ENCODE data around the gene MPI.
"Not testable (repeated sequence)": the region's sequence is repeated elsewhere in the genome, so short reads cannot be mapped to it uniquely, and the experiment has no call there.

Gene MPI

GRCh38 chr15:74863239-74864056, 26.4 kb upstream of the MPI start:
- DNase-seq (ENCODE audit: low read depth in 3 of 3): no peak

- no peak for DNase-seq (ENCODE audit: low read depth in 3 of 3)
These were observed 25.5 kb upstream of the MPI start for GRCh38 chr15:74864296-74864695.

DNA sequence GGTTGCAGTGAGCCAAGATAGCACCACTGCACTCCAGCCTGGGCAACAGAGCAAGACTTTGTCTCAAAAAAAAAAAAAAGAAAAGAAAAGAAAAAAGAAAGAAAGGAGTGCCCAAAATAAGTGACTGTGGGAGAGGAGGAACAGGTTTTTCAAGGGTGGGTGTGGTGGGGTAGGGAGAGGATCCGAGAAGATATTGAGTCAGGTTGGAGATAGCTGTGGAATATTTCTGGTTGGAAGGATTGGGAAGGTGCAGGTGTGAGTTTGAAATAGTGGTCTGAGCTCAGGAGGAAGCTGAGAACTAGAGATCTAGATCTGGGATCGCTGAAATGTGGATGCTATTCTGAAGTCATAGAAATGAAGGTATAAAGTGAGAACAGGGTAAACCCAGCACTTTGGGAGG, 24.5 kb upstream of the MPI start:
- no peak for DNase-seq (ENCODE audit: low read depth in 3 of 3)

GRCh38 chr15:74866090-74866489, 23.8 kb upstream of the MPI start:
- DNase-seq (ENCODE audit: low read depth in 3 of 3): no peak

DNA sequence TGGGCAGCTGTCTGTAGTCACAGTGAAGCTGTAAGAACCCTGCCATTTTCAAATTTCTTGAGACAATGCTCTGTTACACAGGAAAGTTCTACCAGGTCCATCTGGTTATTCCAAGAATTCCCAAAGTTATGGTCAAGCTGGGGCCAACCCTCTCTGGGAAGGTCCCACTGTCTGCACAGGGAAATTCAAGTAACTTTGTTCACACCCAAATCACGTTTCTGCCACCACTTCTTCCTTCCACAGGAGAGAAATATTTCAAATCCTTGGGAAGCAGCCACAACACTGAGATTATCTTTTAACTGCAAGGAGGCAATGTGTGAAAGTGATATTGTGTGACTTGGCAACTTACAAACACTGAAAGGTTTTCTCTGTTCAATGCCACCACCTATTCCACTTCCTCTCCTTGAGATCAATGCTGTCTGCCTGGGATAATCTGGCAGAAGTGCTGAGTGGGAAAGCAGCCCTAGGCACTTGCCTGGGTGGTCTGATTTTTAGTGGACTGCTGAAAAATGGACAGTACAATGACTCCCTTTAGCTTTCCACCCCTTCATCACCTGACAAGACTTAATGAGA, 22.3 kb upstream of the MPI start:
- DNase-seq (ENCODE audit: low read depth in 3 of 3): no peak

DNA sequence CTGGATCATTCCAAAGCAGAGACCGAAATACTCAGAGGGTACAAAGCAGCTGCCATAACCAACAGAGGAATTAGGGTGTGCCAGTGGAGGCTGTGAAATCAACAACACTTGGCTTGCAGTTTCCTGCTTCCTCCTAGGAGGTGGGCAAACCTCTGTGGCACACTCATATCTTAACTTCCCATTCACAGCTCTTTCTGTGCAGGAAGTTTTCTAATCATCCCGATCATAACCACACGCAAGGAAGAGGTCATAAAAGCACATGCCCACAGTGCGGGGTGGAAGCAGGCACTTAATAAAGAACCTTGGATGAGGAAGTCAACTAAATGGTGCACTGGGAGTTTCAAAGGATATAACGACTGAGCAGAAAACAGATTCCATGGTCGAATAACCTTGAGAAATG, 21.8 kb upstream of the MPI start:
- no peak for DNase-seq (ENCODE audit: low read depth in 3 of 3)

DNA sequence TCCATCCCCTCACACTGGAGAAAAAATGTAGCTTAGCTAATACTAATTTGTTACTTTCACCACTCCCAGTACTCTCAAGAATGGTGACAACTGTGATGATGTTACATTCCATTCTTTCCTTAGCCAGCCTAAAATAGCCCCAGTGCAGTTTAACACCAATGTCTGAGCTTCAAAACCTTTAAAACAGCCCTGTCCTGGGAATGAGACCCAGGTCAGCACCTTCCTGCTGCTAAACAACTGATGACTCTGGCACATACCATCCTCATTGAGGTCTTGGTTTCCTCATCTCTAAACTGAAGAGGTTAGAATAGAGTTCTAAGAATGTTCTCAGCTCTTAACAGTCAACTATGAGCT, 20.5 kb upstream of the MPI start:
- no peak for DNase-seq (ENCODE audit: low read depth in 3 of 3)

- DNase-seq (ENCODE audit: low read depth in 3 of 3): no peak
These were observed 20.0 kb upstream of the MPI start for GRCh38 chr15:74869726-74870407.

- no peak for DNase-seq (ENCODE audit: low read depth in 3 of 3)
These were observed 19.2 kb upstream of the MPI start for GRCh38 chr15:74870436-74871215.

GRCh38 chr15:74872702-74873035, 17.2 kb upstream of the MPI start:
- no peak for DNase-seq (ENCODE audit: low read depth in 3 of 3)

GRCh38 chr15:74873036-74873755, 16.6 kb upstream of the MPI start, which contains the start of gene SCAMP2:
Gene SCAMP2 (minus strand): TSS chr15:74873365. CDS start chr15:74873255, 110 bp downstream.
- DNase-seq (ENCODE audit: low read depth in 3 of 3): peak; percentile 73 to 82 (median 82)

DNA sequence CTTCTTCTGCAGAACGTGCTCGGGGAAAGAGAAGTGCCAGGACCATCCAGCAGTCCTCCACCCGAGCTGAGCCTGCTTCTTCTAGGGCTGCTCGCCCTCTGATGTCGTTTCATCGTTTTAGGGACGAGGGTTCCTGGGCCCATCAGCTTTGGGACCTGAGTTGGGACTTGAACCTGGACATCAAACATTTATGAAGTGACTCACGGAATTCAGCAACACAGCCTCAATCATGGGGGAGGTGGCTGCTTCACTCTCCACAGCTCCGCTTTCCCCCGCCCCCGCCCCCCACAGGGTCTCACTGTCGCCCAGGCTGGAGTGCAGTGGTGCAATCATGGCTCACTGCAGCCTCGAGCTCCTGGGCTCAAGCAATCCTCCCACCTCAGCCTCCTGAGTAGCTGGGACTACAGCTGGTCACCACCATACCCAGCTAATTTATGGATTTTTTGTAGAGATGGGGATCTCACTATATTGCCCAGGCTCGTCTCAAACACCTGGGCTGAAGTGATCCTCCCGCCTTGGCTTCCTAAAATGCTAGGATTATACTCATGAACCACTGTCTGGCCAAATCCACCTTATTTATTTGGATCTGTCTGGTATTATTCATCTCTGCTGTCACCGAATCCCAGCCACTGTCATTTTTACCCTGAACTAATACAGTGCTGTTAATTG, 16.0 kb upstream of the MPI start:
- DNase-seq (ENCODE audit: low read depth in 3 of 3): no peak

GRCh38 chr15:74878273-74878672, 11.6 kb upstream of the MPI start:
- DNase-seq (ENCODE audit: low read depth in 3 of 3): no peak

DNA sequence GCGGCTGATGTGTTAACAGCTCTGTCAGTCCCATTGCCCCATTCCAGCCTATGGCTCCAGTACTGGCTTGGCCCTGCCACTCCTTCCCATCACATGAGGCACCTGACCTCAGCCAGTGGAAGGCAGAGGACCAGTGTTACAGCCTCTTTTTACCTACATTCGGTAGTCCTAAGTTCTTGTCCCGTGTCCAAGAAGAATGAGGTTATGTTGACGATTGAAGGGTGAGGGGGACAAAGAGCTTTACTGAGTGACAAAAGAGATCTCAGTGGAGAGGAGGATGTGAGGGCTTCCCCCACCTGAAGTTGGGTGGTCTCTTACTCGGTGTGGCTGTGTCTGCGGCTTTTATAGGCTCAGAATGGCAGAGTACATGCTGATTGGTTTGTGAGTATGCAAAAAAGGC, 7.3 kb upstream of the MPI start:
- no peak for DNase-seq (ENCODE audit: low read depth in 3 of 3)

- no peak for DNase-seq (ENCODE audit: low read depth in 3 of 3)
These were observed 5.2 kb upstream of the MPI start for GRCh38 chr15:74884428-74885223.

DNA sequence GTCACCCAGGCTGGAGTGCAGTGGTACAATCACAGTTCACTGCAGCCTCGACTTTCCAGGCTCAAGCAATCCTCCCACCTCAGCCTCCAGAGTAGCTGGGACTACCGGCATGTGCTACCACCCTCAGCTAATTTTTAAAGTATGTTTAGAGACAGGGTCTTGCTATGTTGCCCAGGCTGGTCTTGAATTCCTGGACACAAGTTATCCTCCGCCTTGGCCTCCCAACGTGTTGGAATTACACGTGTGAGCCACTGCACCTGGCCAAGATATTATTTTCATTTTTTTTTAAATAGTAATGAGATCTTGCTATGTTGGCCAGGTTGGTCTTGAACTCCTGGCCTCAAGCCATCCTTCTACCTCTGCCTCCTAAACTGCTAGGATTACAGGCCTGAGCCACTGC, 4.4 kb upstream of the MPI start:
- no peak for DNase-seq (ENCODE audit: low read depth in 3 of 3)

DNA sequence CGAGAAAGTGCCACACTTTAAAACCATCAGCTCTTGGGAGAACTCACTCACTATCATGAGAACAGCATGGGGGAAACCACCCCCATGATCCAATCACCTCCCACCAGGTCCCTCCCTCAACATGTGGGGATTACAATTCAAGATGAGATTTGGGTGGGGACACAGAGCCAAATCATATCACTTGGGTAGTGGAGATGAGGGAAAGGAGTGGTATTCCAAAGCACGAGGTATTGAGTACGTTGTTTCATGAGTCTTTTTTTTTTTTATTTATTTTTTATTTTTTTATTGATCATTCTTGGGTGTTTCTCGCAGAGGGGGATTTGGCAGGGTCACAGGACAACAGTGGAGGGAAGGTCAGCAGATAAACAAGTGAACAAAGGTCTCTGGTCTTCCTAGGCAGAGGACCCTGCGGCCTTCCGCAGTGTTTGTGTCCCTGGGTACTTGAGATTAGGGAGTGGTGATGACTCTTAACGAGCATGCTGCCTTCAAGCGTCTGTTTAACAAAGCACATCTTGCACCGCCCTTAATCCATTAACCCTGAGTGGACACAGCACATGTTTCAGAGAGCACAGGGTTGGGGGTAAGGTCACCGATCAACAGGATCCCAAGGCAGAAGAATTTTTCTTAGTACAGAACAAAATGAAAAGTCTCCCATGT, 2.2 kb upstream of the MPI start:
- DNase-seq (ENCODE audit: low read depth in 3 of 3): not testable (repeated sequence)

DNA sequence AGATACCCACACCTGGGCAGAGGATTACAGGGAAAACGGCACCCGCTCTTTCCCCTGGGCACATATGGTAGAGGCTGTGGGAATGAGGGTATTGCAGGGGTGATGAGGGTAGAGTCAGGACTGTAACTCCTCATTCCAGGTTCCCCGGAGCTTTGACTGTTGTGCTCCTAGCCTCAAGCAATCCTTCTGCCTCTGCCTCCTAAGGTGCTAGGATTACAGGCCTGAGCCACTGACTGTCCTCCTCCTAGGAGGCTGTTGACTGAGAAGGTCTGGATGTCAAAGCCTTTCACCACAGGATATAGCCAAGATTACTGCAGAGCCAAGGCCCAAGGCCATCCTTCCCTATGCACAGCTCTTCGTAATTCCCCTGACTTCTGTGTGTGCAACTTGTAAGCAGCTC, 1.1 kb upstream of the MPI start:
- DNase-seq (ENCODE audit: low read depth in 3 of 3): no peak

DNA sequence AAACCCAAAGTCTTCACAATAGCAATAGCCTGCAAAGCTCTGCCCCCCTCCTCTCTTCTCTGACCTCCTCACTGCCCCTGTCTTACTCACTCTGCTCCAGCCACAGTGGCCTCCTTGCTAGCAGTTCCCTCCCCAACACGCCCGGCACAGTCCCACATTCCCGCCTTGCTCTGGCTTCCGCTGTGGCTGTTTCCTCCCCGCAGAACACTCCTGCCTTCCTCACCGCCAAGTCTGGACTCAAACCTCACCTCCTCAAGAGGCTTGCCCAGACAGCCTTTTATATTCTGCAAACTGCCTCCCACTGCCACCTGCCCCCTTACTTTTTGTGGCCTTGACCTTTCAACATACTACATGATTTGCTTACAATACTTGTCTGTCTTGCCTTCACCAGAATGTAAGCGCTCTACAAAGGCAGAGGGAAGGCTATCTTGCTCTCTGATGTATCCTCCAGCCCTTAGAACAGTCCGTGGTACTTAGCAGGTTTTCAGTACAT, 406 bp upstream of the MPI start:
- no peak for DNase-seq (ENCODE audit: low read depth in 3 of 3)

- DNase-seq (ENCODE audit: low read depth in 3 of 3): no peak
These were observed 771 bp downstream of the MPI start for GRCh38 chr15:74890665-74890960.

Measured in stimulated activated CD4-positive, alpha-beta T cell treated with anti-CD3 and anti-CD28 coated beads, TNF-alpha, amount 100 ng/mL, for 4 hours (primary cell).